Panc1 (cell line): Measurements from ENCODE around the gene PCED1A. TPM values are rescaled to one million over a fixed set of nuclear protein-coding genes. Genes with fewer than 3 reads are reported as not detected.

Source experiments
- ATAC-seq: fragments of 200-7000 bp; cut with Tn5 transposase; 2 replicates; pipeline ENCODE4 v1.9.1; 2020; ENCODE audit warnings: mild to moderate bottlenecking, moderate library complexity
- BruUV-seq: library from RNA; stranded (reverse); fragments of 400-500 nt; replicated peaks from 2 replicates; lab custom pipeline; 2021; lab: Mats Ljungman, UMichigan
- CTCF ChIA-PET: fragments of 300-600 bp; sonication (Branson Sonifier 250); formaldehyde crosslinking; loops from one replicate; lab custom pipeline; 2022; ENCODE audit warnings: antibody characterized with exemption; lab: Charles Lee
- POLR2A ChIA-PET: fragments of 300-600 bp; sonication (Branson Sonifier 250); formaldehyde crosslinking; loops from one replicate; lab custom pipeline; 2022; ENCODE audit warnings: antibody characterized with exemption; lab: Charles Lee
- DNase-seq: peaks from one replicate; pipeline ENCODE4 v3.0.0-alpha.2; 2010; ENCODE audit warnings: low read depth, low spot score
- H3K27ac ChIP-seq: 2 replicates; pipeline ENCODE4 v1.5.1; 2011; ENCODE audit warnings: mild to moderate bottlenecking, low read length, inconsistent platforms
- H3K27me3 ChIP-seq: fragments of 200-500 bp; sonication (Bioruptor generic); 2 replicates; pipeline ENCODE4 v1.6.0; 2014; ENCODE audit warnings: low read length, inconsistent platforms; ENCODE audit not compliant: control insufficient read depth, insufficient read depth
- H3K36me3 ChIP-seq: fragments of 200-500 bp; sonication (Bioruptor generic); 2 replicates; pipeline ENCODE4 v1.5.1; 2014; ENCODE audit warnings: inconsistent platforms, mild to moderate bottlenecking, low read length, moderate library complexity; ENCODE audit not compliant: control insufficient read depth, insufficient read depth
- H3K4me1 ChIP-seq: 2 replicates; pipeline ENCODE4 v1.5.1; 2011; ENCODE audit warnings: inconsistent platforms, mild to moderate bottlenecking, low read length, moderate library complexity; ENCODE audit not compliant: control insufficient read depth, insufficient read depth
- H3K4me3 ChIP-seq, 2 experiments: 2 replicates each; pipeline ENCODE4 v1.5.1; 2011 to 2012; ENCODE audit warnings: low read depth in 2 of 2, low read length in 2 of 2, mild to moderate bottlenecking in 2 of 2, inconsistent platforms in 1 of 2, moderate library complexity in 1 of 2
- H3K9me3 ChIP-seq: fragments of 200-500 bp; sonication (Bioruptor generic); 2 replicates; pipeline ENCODE4 v1.5.1; 2014; ENCODE audit warnings: low read depth, mild to moderate bottlenecking, inconsistent platforms, low read length, moderate library complexity; ENCODE audit not compliant: control insufficient read depth, insufficient read depth
- CTCF ChIP-seq: fragments of 450-650 bp; IDR thresholded peaks from 2 replicates; pipeline ENCODE4 v1.5.1; 2017; ENCODE audit warnings: mild to moderate bottlenecking
- POLR2AphosphoS5 ChIP-seq: IDR thresholded peaks from 2 replicates; pipeline ENCODE4 v1.6.1; 2012; ENCODE audit warnings: mild to moderate bottlenecking, low read depth, low read length, moderate library complexity
- REST ChIP-seq, 2 experiments: IDR thresholded peaks; 2 replicates each; pipeline ENCODE4 v1.6.1; 2011 to 2012; ENCODE audit warnings: low read depth in 2 of 2, control low read depth in 1 of 2, low read length in 1 of 2, mild to moderate bottlenecking in 1 of 2, moderate library complexity in 1 of 2; ENCODE audit not compliant: insufficient read depth in 1 of 2
- SIN3A ChIP-seq: IDR thresholded peaks from 2 replicates; pipeline ENCODE4 v1.6.1; 2012; ENCODE audit warnings: low read depth, mild to moderate bottlenecking, low read length, moderate library complexity, borderline replicate concordance; ENCODE audit not compliant: insufficient read depth
- TCF7L2 ChIP-seq: IDR thresholded peaks from 2 replicates; pipeline ENCODE4 v1.6.1; 2011; ENCODE audit warnings: mild to moderate bottlenecking, low read depth, low read length, inconsistent platforms
- in situ Hi-C: cut with HindIII; loops from 2 replicates; pipeline ENCODE4 v1.10.0; 2016; ENCODE audit warnings: low sequenced_read_pairs, low pct_unique_long_range_greater_than_20kb
- intact Hi-C: fragments of 100-400 bp; cut with micrococcal nuclease; formaldehyde crosslinking; loops from one replicate; pipeline ENCODE4 v1.10.0; 2022; ENCODE audit not compliant: unreplicated experiment
- total RNA-seq: library from RNA; stranded (reverse); gene quantifications from one replicate; pipeline ENCODE4 v1.2.1, GENCODE V29; 2021; ENCODE audit not compliant: unreplicated experiment

Gene PCED1A
- total RNA-seq, 1 experiment from 2014 or later: 42.1 TPM

- TF ChIP-seq CTCF (no peak), SIN3A (no peak), POLR2AphosphoS5 (no peak), REST (IDR thresholded peaks at IDR 0.05; ENCODE audit: insufficient read depth in 1 of 2, low read depth in 2 of 2, low read length in 1 of 2) (no peak), TCF7L2 (no peak)
- H3K4me1 ChIP-seq: no peaks in the 10 kb centered on the region; the same call in 1 of the 2 replicates
- CTCF ChIA-PET: no interaction called here
- H3K27me3 ChIP-seq: peaks cover 11% of the 10 kb centered on the region; the same call in 1 of the 2 replicates
- in situ Hi-C loops: no loop called here
- no peak overlapping the region for H3K27ac ChIP-seq
- no peaks in the 10 kb centered on the region for H3K9me3 ChIP-seq
- intact Hi-C loops: no loop called here
- H3K4me3 ChIP-seq: peak overlapping the region in 1 of 2 experiments; percentile 31; a peak in 1 of 4 replicates
- 0 out of 2 replicates have a peak, but pooled peaks have one; percentile 19 for ATAC-seq
- BruUV-seq: no TSS peak
- no peak for DNase-seq
- POLR2A ChIA-PET: no interaction called here
- no peaks in the 10 kb centered on the region for H3K36me3 ChIP-seq
Observed at GRCh38 chr20:2799688-2800520, 40.6 kb downstream of the PCED1A start.

- Histone ChIP-seq H3K4me3 (no peak overlapping the region; a peak in 1 of 4 replicates), H3K27me3 (peaks cover 15% of the 10 kb centered on the region; the same call in 1 of the 2 replicates), H3K4me1 (no peaks in the 10 kb centered on the region; the same call in 1 of the 2 replicates), H3K36me3 (no peaks in the 10 kb centered on the region), H3K9me3 (no peaks in the 10 kb centered on the region), H3K27ac (no peak overlapping the region)
- ChIA-PET CTCF (no interaction called here), POLR2A (no interaction called here)
- BruUV-seq: no TSS peak
- no peak for TF ChIP-seq TCF7L2
- TF ChIP-seq REST (IDR thresholded peaks at IDR 0.05; ENCODE audit: insufficient read depth in 1 of 2, low read depth in 2 of 2, low read length in 1 of 2): no peak
- TF ChIP-seq SIN3A: no peak
- TF ChIP-seq CTCF: no peak
- TF ChIP-seq POLR2AphosphoS5: no peak
- 0 out of 2 replicates have a peak, but pooled peaks have one; percentile 11 for ATAC-seq
- in situ Hi-C loops (no loop called here), intact Hi-C loops (no loop called here)
- no peak for DNase-seq
Observed at GRCh38 chr20:2799271-2799670, 41.2 kb downstream of the PCED1A start.
